Measurements from ENCODE around the gene SLC6A7.

DNA sequence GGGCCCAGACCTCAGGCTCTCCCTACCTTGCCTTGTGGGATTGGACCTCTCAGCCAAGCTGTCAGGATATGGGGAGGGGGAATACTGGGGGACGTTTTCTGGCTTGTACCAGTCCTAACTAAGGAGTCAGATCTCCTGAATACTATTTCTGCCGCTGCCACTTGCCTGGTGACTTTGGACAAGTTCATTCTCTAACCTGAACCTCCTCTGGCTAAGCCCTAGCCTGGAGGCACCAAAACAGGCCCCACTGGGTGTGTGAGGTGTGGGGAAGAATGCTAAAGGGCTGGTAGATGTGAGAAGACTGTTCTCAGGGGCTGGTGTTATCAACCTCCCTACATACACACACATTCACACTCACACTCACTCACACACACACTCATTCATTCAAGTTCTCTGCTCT, 1.1 kb downstream of the SLC6A7 start:
- no peak for TF ChIP-seq GATA2 (IDR thresholded peaks at IDR 0.05; ENCODE audit: low read depth, low read length)
- TF ChIP-seq GATA3 (IDR thresholded peaks at IDR 0.05; ENCODE audit: low read depth, low read length): no peak
